ENCODE results near the gene ERVW-1.
"Not testable (repeated sequence)": the region's sequence is repeated elsewhere in the genome, so short reads cannot be mapped to it uniquely, and the experiment has no call there.

DNA sequence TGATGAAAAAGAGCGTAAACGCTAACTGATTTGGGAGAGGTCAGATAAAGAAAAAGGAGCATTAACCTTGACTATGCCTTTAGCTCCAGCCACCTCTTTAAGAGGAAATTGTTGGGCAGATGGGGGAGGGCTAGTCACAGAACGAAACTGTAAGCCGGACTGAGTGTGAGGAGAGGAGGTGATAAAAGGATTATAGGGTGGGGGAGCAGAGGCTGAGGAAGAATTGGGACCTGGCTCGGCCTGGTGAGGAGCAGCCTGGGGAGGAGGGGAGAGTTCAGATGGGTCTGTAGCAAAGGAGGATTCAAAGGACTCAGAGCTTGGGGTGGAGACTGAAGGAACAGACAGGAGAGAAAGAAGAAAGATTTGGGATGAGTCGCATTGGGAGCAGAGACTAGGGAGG, 5.9 kb upstream of the ERVW-1 start:
- TF ChIP-seq, protein P1, sequence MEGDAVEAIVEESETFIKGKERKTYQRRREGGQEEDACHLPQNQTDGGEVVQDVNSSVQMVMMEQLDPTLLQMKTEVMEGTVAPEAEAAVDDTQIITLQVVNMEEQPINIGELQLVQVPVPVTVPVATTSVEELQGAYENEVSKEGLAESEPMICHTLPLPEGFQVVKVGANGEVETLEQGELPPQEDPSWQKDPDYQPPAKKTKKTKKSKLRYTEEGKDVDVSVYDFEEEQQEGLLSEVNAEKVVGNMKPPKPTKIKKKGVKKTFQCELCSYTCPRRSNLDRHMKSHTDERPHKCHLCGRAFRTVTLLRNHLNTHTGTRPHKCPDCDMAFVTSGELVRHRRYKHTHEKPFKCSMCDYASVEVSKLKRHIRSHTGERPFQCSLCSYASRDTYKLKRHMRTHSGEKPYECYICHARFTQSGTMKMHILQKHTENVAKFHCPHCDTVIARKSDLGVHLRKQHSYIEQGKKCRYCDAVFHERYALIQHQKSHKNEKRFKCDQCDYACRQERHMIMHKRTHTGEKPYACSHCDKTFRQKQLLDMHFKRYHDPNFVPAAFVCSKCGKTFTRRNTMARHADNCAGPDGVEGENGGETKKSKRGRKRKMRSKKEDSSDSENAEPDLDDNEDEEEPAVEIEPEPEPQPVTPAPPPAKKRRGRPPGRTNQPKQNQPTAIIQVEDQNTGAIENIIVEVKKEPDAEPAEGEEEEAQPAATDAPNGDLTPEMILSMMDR (IDR thresholded peaks at IDR 0.05; ENCODE audit: low read depth, low read length): not testable (repeated sequence)
- not testable (repeated sequence) for TF ChIP-seq EZH2phosphoT487 (IDR thresholded peaks at IDR 0.05; ENCODE audit: low read depth)
